ENCODE measurements around the gene ADCY9. TPM values are rescaled to one million over a fixed set of nuclear protein-coding genes. Genes with fewer than 3 reads are reported as not detected.

The ADCY9 gene
- total and polyA plus RNA-seq, 10 donors = 0.70 to 23.0 (median 11.8) TPM

- no peaks in the 10 kb centered on the region for H3K9me3 ChIP-seq
- no peak overlapping the region for H3K4me3 ChIP-seq
- H3K27ac ChIP-seq = no peak overlapping the region
- 91 to 96% (median 93%) methylated on average over 15 of the region's 15 CpGs for WGBS, 5 donors
- no peaks in the 10 kb centered on the region for H3K27me3 ChIP-seq (replicated peaks in 1 of 7)
- peaks cover 0 to 13% (median 0%) of the 10 kb centered on the region in 6 donors for H3K4me1 ChIP-seq
- TF ChIP-seq POLR2AphosphoS5 (IDR thresholded peaks at IDR 0.05) (no peak), POLR2A (IDR thresholded peaks at IDR 0.05) (no peak)
- TF ChIP-seq, protein P1, sequence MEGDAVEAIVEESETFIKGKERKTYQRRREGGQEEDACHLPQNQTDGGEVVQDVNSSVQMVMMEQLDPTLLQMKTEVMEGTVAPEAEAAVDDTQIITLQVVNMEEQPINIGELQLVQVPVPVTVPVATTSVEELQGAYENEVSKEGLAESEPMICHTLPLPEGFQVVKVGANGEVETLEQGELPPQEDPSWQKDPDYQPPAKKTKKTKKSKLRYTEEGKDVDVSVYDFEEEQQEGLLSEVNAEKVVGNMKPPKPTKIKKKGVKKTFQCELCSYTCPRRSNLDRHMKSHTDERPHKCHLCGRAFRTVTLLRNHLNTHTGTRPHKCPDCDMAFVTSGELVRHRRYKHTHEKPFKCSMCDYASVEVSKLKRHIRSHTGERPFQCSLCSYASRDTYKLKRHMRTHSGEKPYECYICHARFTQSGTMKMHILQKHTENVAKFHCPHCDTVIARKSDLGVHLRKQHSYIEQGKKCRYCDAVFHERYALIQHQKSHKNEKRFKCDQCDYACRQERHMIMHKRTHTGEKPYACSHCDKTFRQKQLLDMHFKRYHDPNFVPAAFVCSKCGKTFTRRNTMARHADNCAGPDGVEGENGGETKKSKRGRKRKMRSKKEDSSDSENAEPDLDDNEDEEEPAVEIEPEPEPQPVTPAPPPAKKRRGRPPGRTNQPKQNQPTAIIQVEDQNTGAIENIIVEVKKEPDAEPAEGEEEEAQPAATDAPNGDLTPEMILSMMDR (IDR thresholded peaks at IDR 0.05 in 8 of 11, conservative IDR thresholded peaks at IDR 0.05 in 3 of 11) = no peak
- H3K36me3 ChIP-seq = no peaks in the 10 kb centered on the region
- intact Hi-C loops (cut with DNase I; ENCODE audit: low total_unique reads) = no loop called here
- no peak for DNase-seq
Measured at GRCh38 chr16:4089251-4089810, 26.9 kb downstream of the ADCY9 start.

GRCh38 chr16:4087990-4088577, 28.2 kb downstream of the ADCY9 start:
- Histone ChIP-seq H3K36me3 (no peaks in the 10 kb centered on the region), H3K27me3 (replicated peaks in 1 of 7) (no peaks in the 10 kb centered on the region), H3K4me1 (peaks cover 0 to 13% (median 0%) of the 10 kb centered on the region in 6 donors), H3K27ac (no peak overlapping the region), H3K4me3 (no peak overlapping the region), H3K9me3 (no peaks in the 10 kb centered on the region)
- 83 to 97% (median 91%) methylated on average over 7 of the region's 7 CpGs for WGBS, 5 donors
- DNase-seq = no peak
- TF ChIP-seq POLR2AphosphoS5 (IDR thresholded peaks at IDR 0.05) (no peak), POLR2A (IDR thresholded peaks at IDR 0.05) (no peak)
- TF ChIP-seq, protein P1 (IDR thresholded peaks at IDR 0.05 in 8 of 11, conservative IDR thresholded peaks at IDR 0.05 in 3 of 11) = no peak
- intact Hi-C loops (cut with DNase I; ENCODE audit: low total_unique reads) = no loop called here

DNA sequence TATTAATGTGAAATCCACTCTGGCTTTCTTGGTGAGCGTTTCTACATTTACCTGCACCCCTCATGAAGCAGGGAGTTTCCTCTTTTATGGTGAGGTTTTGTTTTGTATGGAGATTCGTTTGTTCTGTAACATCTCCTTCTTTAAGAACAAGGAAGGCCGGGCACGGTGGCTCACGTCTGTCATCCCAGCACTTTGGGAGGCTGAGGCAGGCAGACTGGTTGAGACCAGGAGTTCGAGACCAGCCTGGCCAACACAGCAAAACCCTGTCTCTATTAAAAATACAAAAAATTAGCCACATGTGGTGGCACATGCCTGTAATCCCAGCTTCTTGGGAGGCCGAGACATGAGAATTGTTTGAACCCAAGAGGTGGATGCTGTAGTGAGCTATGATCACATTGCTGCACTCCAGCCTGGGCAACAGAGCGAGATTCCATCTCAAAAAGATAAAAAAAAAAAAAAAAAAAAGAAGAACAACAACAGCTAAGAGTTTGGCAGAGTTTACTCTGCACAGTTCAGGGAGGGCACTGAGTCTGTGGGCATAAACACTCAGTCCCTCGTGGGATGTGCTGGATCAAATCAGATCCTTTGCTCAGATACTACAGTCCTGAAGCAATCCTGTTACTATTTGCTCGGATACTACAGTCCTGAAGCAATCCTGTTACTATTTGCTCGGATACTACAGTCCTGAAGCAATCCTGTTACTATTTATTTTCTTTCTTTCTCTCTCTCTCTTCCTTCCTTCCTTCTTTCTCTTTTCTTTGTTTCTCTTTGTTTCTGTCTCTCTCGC, 28.9 kb downstream of the ADCY9 start:
- DNase-seq = no peak

More for the DNA sequence above, 28.9 kb downstream of the ADCY9 start:
- Histone ChIP-seq H3K9me3 (no peaks in the 10 kb centered on the region), H3K27me3 (replicated peaks in 1 of 7) (no peaks in the 10 kb centered on the region), H3K36me3 (no peaks in the 10 kb centered on the region), H3K4me1 (peaks cover 0 to 13% (median 0%) of the 10 kb centered on the region in 6 donors), H3K4me3 (no peak overlapping the region), H3K27ac (no peak overlapping the region)
- intact Hi-C loops (cut with DNase I; ENCODE audit: low total_unique reads) = no loop called here
- 57 to 76% (median 73%) methylated on average over 12 of the region's 12 CpGs for whole genome bisulfite sequencing, 5 donors
- TF ChIP-seq, protein P1 (IDR thresholded peaks at IDR 0.05 in 8 of 11, conservative IDR thresholded peaks at IDR 0.05 in 3 of 11) = no peak
- TF ChIP-seq POLR2AphosphoS5 (IDR thresholded peaks at IDR 0.05) (no peak), POLR2A (IDR thresholded peaks at IDR 0.05) (no peak)

Data from spleen (tissue), 11 donors.